ENCODE measurements around the gene PCED1B.
"Not testable (repeated sequence)": the region's sequence is repeated elsewhere in the genome, so short reads cannot be mapped to it uniquely, and the experiment has no call there.

PCED1B gene

GRCh38 chr12:47212701-47213039 lies 133.2 kb downstream of the PCED1B start:
- DNase-seq = no peak

- no peak for DNase-seq
These were observed 134.0 kb downstream of the PCED1B start for GRCh38 chr12:47213396-47213795.

- no peak for DNase-seq
These were observed 134.7 kb downstream of the PCED1B start for GRCh38 chr12:47214001-47214619.

GRCh38 chr12:47214771-47215170 lies 135.3 kb downstream of the PCED1B start:
- no peak for DNase-seq

GRCh38 chr12:47216150-47216677 lies 136.8 kb downstream of the PCED1B start:
- DNase-seq = no peak

- not testable (repeated sequence) for DNase-seq
These were observed 138.1 kb downstream of the PCED1B start for GRCh38 chr12:47217595-47217869.

GRCh38 chr12:47218191-47218654 lies 138.8 kb downstream of the PCED1B start:
- DNase-seq = no peak

- DNase-seq = peak; percentile 26
These were observed 139.8 kb downstream of the PCED1B start for GRCh38 chr12:47219243-47219642.

GRCh38 chr12:47221256-47222023 lies 142.0 kb downstream of the PCED1B start:
- no peak for DNase-seq

- no peak for DNase-seq
These were observed 143.2 kb downstream of the PCED1B start for GRCh38 chr12:47222520-47223030.

- no peak for DNase-seq
These were observed 143.8 kb downstream of the PCED1B start for GRCh38 chr12:47223031-47223847.

GRCh38 chr12:47223848-47224213 lies 144.4 kb downstream of the PCED1B start:
- no peak for DNase-seq

- no peak for DNase-seq
These were observed 145.2 kb downstream of the PCED1B start for GRCh38 chr12:47224563-47225133.

GRCh38 chr12:47225356-47225755 lies 145.9 kb downstream of the PCED1B start:
- no peak for DNase-seq

- no peak for DNase-seq
These were observed 146.8 kb downstream of the PCED1B start for GRCh38 chr12:47226199-47226598.

GRCh38 chr12:47228802-47229201 lies 149.4 kb downstream of the PCED1B start:
- no peak for DNase-seq

- peak; percentile 19 for DNase-seq
These were observed 152.0 kb downstream of the PCED1B start for GRCh38 chr12:47231456-47231855.

- DNase-seq = no peak
These were observed 155.2 kb downstream of the PCED1B start for GRCh38 chr12:47234576-47235141.

GRCh38 chr12:47235258-47236040 lies 156.0 kb downstream of the PCED1B start:
- DNase-seq = no peak

- DNase-seq = peak; percentile 87
These were observed 156.8 kb downstream of the PCED1B start for GRCh38 chr12:47236109-47236714.

- DNase-seq = no peak
These were observed 158.4 kb downstream of the PCED1B start for GRCh38 chr12:47237751-47238211.

All from fibroblast of skin of back (primary cell).